Adrenal gland (tissue), 12 donors: ENCODE data around the gene SYMPK. TPM values are rescaled to one million over a fixed set of nuclear protein-coding genes. Genes with fewer than 3 reads are reported as not detected.

Experiments used
- DNase-seq, 7 donors: peaks; one replicate each; pipeline ENCODE4 v3.0.0-alpha.2; 2019 to 2020
- H3K27ac ChIP-seq, 5 donors: fragments of 200-600 bp; sonication (generic) in 4 of 5; 1 replicate in 3 of 5; 2 replicates in 2 of 5; pipeline versions ENCODE4 v1.5.1 to v1.8.0; 2016 to 2020; ENCODE audit warnings: mild to moderate bottlenecking in 1 of 5
- H3K27me3 ChIP-seq: fragments of 200-600 bp; 2 replicates; pipeline ENCODE4 v1.8.0; 2021
- H3K36me3 ChIP-seq, 2 donors: fragments of 200-600 bp; replicated peaks in 1 of 2; 1 replicate in 1 of 2; 2 replicates in 1 of 2; pipeline versions ENCODE4 v1.5.1 to v1.8.0; 2018 to 2022
- H3K4me1 ChIP-seq, 2 donors: fragments of 200-600 bp; replicated peaks in 1 of 2; 1 replicate in 1 of 2; 2 replicates in 1 of 2; pipeline versions ENCODE4 v1.5.1 to v1.8.0; 2018 to 2021
- H3K4me3 ChIP-seq, 4 donors: fragments of 200-600 bp; sonication (generic) in 3 of 4; one replicate each; pipeline ENCODE4 v1.5.1; 2016 to 2018
- H3K9me3 ChIP-seq, 3 donors: fragments of 200-600 bp; sonication (generic) in 1 of 3; replicated peaks in 1 of 3; 1 replicate in 2 of 3; 2 replicates in 1 of 3; pipeline versions ENCODE4 v1.5.1 to v1.8.0; 2016 to 2021
- CTCF ChIP-seq, 6 experiments: fragments of 450-650 bp in 4 of 6; fragments of 200-600 bp in 2 of 6; sonication (generic) in 1 of 6; IDR thresholded peaks; 1 replicate in 5 of 6; 2 replicates in 1 of 6; pipeline versions ENCODE4 v1.5.1 to v1.8.0; 2016 to 2021; ENCODE audit warnings: antibody characterized with exemption in 6 of 6, mild to moderate bottlenecking in 2 of 6, moderate library complexity in 1 of 6
- POLR2A ChIP-seq, 2 donors: fragments of 450-650 bp; IDR thresholded peaks; one replicate each; pipeline ENCODE4 v1.6.1; 2017; ENCODE audit warnings: antibody characterized with exemption in 2 of 2, mild to moderate bottlenecking in 2 of 2, moderate library complexity in 1 of 2
- WGBS, 4 donors: extraction: QIAGEN DNeasy Blood & Tissue Kit in 2 of 4; methylation state at CpG; one replicate each; pipeline versions ENCODE4 v1.1.5 to v1.1.7; 2013 to 2017; 5-methylcytosine and 5-hydroxymethylcytosine counted together
- intact Hi-C, 2 donors: fragments of 100-400 bp; cut with DNase I; formaldehyde crosslinking; loops; one replicate each; pipeline versions ENCODE4 v1.14.1 to v1.15.0; 2022 to 2023
- polyA plus RNA-seq, 3 donors: library from polyadenylated mRNA; stranded (reverse); fragments of 200-250 nt in 2 of 3; fragments of 350-450 nt in 1 of 3; fragmentation: Illumina TruSeq in 1 of 3; extraction: RNeasy Lipid Tissue Mini Kit (QIAGEN cat#74804) in 1 of 3; gene quantifications; one replicate each; pipeline ENCODE4 v1.2.3, GENCODE V29; 2013 to 2014
- total RNA-seq, 9 donors: library from RNA; depleted of rRNA in 4 of 9; stranded (reverse); fragments of >200 nt in 4 of 9; fragments of 120-200 nt in 1 of 9; fragmentation: NEBNext Ultra II Directional in 1 of 9; extraction: Animal tissue kit (Norgen Biotek cat#: 25700) in 1 of 9; gene quantifications; one replicate each; pipeline versions ENCODE4 v1.1.0 to v1.2.4, GENCODE V29; 2013 to 2023
- donor health status: healthy with polysubstance abuse.
- donor health status: Bipolar disorder and iron deficiency.
- donor health status: DM: yes; HTN: yes; CAD: no.
- donor health status: DM: no; HTN: no; CAD: no.
- donor health status: DM: no; HTN: no; CAD: no.
- donor health status: DM: yes; HTN: yes; CAD: no.

The SYMPK gene
- total and polyA plus RNA-seq, 12 donors, result 32.2 to 313 (median 51.2) TPM

GRCh38 chr19:45823182-45823581 lies 39.8 kb downstream of the SYMPK start:
- Histone ChIP-seq H3K27me3 (no peaks in the 10 kb centered on the region), H3K4me3 (no peak overlapping the region), H3K27ac (peak overlapping the region in 1 of 5 donors; percentile 30), H3K36me3 (peaks cover 0 to 53% of the 10 kb centered on the region in 2 donors), H3K9me3 (no peaks in the 10 kb centered on the region), H3K4me1 (peaks cover 8% of the 10 kb centered on the region in 2 donors)
- 94 to 95% (median 95%) methylated on average over 9 to 12 of the region's 12 CpGs for WGBS, 4 donors
- intact Hi-C loops, result no loop called here
- TF ChIP-seq POLR2A (IDR thresholded peaks at IDR 0.05) (no peak), CTCF (IDR thresholded peaks at IDR 0.05) (no peak)
- DNase-seq, result no peak

GRCh38 chr19:45822716-45823115 lies 40.2 kb downstream of the SYMPK start:
- intact Hi-C loops, result no loop called here
- WGBS, 4 donors, result 87 to 95% (median 93%) methylated on average over 3 to 5 of the region's 5 CpGs
- H3K36me3 ChIP-seq, result peaks cover 0 to 49% of the 10 kb centered on the region in 2 donors

GRCh38 chr19:45821570-45821969 lies 41.4 kb downstream of the SYMPK start:
- H3K4me1 ChIP-seq, result peaks cover 8% of the 10 kb centered on the region in 2 donors
- no peak overlapping the region for H3K27ac ChIP-seq
- H3K27me3 ChIP-seq, result no peaks in the 10 kb centered on the region
- DNase-seq, result no peak
- H3K4me3 ChIP-seq, result no peak overlapping the region
- 69 to 91% (median 87%) methylated on average over 5 to 10 of the region's 10 CpGs for WGBS, 4 donors
- intact Hi-C loops, result no loop called here
- H3K36me3 ChIP-seq, result peaks cover 0 to 37% of the 10 kb centered on the region in 2 donors
- TF ChIP-seq CTCF (IDR thresholded peaks at IDR 0.05), result no peak
- TF ChIP-seq POLR2A (IDR thresholded peaks at IDR 0.05), result no peak
- H3K9me3 ChIP-seq, result no peaks in the 10 kb centered on the region

More at GRCh38 chr19:45822716-45823115, 40.2 kb downstream of the SYMPK start:
- no peak overlapping the region for H3K4me3 ChIP-seq
- no peak for DNase-seq
- H3K27ac ChIP-seq, result no peak overlapping the region
- TF ChIP-seq CTCF (IDR thresholded peaks at IDR 0.05), result no peak
- TF ChIP-seq POLR2A (IDR thresholded peaks at IDR 0.05), result no peak
- H3K9me3 ChIP-seq, result no peaks in the 10 kb centered on the region
- peaks cover 8% of the 10 kb centered on the region in 2 donors for H3K4me1 ChIP-seq
- H3K27me3 ChIP-seq, result no peaks in the 10 kb centered on the region

- TF ChIP-seq POLR2A (IDR thresholded peaks at IDR 0.05) (no peak), CTCF (IDR thresholded peaks at IDR 0.05) (no peak)
- Histone ChIP-seq H3K27me3 (no peaks in the 10 kb centered on the region), H3K4me3 (no peak overlapping the region), H3K27ac (no peak overlapping the region), H3K9me3 (no peaks in the 10 kb centered on the region), H3K36me3 (peaks cover 0 to 33% of the 10 kb centered on the region in 2 donors), H3K4me1 (peaks cover 8% of the 10 kb centered on the region in 2 donors)
- WGBS, 4 donors, result 79 to 84% (median 83%) methylated on average over 8 of the region's 8 CpGs
- DNase-seq, result no peak
- intact Hi-C loops, result no loop called here
Observed at GRCh38 chr19:45821103-45821521, 41.8 kb downstream of the SYMPK start.
